ENCODE results near the gene CNTFR.
A peak's percentile ranks its signal among the peaks of the same experiment; 100 is the strongest.

DNA sequence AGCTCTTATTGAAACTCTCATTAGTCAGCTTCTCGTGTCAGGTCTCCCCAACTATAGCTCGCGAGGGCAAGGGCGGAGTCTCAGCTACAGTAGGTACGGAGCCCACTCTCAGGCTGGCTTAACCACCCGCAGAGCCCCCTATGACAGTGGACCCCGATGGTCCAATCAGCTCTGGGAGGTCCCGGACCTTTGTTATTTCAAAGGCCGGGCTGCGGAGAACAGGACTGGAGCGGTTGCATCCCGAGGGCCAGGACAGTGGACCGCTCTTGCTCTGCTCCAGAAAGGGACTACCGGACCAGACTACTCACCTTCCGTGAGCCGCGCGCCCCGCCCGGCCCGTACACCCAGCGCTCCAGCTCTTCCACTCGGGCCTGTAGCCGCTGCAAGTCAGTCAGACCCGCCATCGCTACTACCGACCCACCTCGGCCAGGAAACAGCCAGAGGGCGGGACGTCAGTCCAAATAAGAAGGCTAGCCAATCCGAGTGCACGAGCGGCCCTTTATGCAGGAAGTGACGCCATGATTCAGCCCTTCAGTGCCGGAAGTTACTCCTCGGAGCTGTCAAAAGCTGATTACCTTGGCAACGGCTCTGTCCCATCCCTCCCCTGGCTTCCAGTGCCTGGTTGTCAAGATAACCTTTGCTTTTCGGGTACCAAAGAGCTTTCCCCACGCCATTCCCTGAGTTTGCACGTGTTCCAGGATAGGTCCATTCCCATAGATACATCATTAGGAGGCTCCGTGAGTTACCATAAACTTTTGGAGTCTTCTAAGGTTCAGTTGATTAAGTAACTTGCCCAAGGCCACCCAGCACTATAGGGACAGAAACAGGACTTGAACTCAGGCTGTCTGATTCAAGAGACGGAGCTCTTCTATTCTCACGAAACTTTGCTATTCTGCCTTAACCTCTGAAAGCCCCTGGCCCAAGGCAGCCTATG lies 30.8 kb upstream of the CNTFR start, which contains the start of gene DCTN3:
- TF ChIP-seq, protein P1, sequence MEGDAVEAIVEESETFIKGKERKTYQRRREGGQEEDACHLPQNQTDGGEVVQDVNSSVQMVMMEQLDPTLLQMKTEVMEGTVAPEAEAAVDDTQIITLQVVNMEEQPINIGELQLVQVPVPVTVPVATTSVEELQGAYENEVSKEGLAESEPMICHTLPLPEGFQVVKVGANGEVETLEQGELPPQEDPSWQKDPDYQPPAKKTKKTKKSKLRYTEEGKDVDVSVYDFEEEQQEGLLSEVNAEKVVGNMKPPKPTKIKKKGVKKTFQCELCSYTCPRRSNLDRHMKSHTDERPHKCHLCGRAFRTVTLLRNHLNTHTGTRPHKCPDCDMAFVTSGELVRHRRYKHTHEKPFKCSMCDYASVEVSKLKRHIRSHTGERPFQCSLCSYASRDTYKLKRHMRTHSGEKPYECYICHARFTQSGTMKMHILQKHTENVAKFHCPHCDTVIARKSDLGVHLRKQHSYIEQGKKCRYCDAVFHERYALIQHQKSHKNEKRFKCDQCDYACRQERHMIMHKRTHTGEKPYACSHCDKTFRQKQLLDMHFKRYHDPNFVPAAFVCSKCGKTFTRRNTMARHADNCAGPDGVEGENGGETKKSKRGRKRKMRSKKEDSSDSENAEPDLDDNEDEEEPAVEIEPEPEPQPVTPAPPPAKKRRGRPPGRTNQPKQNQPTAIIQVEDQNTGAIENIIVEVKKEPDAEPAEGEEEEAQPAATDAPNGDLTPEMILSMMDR (IDR thresholded peaks at IDR 0.05), result peak in 1 of 4 experiments; percentile 8
- TF ChIP-seq POLR2A (IDR thresholded peaks at IDR 0.05) (no peak), POLR2AphosphoS5 (IDR thresholded peaks at IDR 0.05) (peak; percentile 90)
